GM19023 (cell line): ENCODE data around the gene ZNF521.

Experiments
- ATAC-seq: cut with Tn5 transposase; IDR thresholded peaks from one replicate; pipeline ENCODE4 v1.9.1; 2021; ENCODE audit warnings: mild to moderate bottlenecking, moderate library complexity; ENCODE audit not compliant: unreplicated experiment

The ZNF521 gene

DNA sequence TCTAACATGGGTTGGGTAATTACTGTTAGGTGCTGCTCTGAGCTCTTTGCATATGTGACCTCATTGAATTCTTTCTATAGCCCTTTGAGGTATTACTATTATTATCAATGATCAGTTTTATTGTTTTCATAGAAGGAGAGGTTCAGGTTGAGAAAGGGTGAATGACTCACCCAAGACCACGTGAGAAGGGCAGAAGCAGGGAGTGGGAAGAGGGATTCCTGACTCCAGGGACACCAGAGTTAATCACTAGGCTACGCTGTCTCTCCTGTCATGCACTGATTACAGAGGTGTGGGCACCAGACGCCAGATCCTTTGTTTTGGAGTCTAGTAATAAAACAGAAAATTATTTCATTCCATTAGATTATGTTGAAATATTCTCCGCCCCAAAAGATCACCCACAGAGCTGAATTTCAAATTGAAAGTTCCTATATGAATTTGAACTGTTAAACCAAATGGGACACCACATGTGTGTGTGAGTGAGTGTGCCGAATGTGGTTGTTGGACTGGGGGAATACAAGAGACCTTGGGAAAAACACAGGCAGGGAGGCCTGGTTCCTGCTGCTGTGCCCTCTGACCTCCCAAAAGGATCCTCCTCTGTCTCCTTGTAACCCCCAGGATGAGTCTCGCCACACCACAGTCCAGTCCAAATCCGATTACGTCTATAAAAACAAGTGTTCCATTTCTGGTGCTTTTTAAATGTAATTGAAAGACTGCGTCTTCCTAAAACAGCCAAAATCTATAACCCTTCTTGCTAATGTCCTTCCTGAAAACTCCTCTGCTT lies 215.4 kb downstream of the ZNF521 start:
- no peak for ATAC-seq

DNA sequence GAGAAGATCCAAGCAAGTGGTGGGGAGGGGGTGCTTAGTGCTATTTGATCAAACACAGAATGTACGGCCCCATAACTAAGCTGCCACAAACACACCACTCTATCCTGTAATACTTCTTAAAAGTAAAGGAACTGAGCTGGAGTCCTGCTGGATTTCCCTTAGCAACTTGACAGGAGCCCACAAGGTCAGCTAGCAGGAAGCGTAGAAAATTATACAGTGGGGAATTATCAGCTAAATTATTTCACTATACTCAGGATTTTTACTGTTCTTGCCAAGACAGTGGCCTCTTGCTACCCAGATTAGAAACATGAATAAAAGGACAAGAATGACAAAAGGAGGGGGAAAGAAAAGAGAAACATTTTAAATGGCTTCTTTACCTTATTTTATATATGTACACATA lies 217.1 kb downstream of the ZNF521 start:
- ATAC-seq = no peak

DNA sequence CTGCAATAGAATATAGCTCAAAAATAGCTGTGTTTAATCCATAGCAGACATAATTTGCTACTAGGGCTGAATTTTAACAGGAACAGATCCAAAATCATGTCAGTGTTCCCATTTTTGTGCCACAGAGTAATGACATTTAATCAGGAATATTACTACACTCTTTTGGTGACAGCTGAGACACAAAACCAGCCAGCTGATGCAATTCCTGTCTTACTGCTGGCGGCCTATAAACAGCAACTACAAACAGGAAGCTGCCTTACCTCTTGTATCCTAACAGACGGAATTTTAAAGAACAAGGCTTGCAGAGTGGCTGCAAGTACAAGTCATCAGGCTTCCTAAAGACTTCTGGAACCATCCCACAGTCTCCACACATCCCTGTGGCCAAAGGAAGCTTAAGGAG lies 218.1 kb downstream of the ZNF521 start:
- ATAC-seq = no peak

DNA sequence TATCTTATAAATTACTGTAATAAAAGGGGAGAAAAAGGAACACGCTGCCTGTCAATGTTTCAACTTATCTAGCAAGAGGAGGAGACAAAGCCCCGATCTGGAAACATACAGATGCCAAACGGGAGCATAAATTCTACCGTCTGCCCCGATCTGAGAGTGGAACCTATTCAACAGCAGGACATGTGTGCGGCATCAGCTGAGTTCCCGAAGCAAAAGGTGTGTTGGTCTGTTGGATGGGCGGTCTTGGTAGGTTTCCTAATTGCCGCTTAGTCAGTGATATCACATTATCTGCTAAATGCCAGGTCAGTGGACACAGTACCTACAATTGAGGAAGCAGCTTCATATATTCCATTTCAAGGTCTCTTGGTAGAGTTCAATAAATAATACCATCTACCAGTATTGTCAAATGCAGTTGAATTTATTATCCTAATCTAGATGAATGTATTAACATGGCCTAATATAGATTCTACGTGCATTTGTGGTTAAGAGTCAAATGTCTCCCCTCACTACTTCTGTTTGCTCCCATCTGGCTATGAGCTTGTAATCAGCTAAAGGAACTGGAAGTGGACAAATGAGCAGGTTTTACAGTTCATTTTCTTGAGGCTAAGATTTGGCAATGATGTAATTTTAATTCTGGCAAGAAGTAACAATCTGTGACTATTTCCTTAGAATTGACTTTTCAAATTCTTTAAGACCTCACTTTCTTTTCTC lies 219.0 kb downstream of the ZNF521 start:
- no peak for ATAC-seq

DNA sequence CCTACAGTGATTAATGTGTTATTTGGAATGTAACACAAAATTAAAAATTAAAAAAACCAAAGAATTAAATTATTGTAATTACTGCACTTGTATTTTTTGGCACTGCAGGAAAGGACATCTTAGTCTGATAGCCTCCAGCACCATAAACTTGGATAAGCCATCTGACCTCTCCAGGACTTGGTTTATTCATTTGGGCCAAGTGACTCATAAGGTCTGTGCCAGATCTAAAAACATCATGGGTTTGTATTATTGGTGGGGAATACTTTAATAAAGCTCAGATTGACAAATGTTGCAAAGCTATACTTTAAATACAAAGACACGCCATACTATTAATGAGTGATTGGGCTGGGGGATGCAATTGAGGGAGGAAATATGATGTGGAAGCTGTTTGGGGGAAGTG lies 225.2 kb downstream of the ZNF521 start:
- no peak for ATAC-seq

- no peak for ATAC-seq
Measured at GRCh38 chr18:25125680-25126079, 226.3 kb downstream of the ZNF521 start.

DNA sequence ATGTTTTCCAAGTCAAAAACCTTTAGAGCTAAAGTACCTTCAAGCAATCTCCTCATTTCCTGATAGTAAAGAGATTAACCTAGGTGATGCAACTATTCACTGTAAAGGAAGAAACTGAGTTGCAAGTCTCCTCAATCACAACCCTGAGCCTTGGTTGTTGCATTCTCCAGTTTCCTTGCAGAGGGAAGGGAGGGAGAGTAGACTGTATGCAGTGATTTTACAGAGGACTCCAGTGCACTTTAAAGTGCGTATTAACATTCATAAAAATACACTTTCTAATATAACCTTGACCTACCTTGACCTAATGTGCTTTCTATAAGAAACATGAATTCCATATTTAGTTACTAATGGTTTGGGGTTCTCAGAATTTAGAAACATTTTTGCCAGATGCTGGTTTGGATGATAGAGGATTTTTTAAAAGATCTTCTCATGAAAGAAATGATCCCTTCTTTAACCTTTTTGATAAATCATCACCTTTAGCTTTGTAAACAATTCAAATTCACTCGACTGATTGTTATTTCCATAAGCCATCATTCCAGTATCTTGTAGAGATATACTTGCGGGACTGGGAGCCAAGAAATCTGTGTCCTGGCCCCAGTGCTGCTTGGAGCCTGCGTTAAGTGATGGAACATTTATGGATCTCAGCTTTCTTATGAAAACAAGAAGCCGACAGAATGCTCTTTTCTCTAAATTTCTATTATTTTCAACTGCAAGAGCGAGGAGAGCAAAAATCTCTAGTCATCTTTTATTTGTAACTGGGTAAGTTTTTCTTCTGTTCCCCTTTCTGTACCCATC lies 228.3 kb downstream of the ZNF521 start:
- no peak for ATAC-seq

DNA sequence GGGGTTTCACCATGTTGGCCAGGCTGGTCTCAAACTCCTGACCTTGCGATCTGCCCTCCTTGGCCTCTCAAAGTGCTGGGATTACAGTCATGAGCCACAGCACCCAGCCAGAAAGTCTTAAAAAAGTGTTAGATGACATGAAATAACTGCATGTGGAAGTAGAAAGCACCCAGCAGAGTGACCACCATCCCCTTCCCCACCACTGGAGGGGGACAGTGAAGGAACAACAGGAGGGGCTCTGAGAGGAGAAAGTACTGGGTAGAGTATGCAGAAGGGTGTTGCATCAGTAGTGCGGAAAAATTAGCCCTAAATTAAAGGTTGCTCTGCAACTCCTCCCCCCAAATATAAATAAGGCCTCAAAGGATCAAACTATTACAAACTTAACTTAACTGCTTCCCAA lies 230.5 kb downstream of the ZNF521 start:
- ATAC-seq = no peak

DNA sequence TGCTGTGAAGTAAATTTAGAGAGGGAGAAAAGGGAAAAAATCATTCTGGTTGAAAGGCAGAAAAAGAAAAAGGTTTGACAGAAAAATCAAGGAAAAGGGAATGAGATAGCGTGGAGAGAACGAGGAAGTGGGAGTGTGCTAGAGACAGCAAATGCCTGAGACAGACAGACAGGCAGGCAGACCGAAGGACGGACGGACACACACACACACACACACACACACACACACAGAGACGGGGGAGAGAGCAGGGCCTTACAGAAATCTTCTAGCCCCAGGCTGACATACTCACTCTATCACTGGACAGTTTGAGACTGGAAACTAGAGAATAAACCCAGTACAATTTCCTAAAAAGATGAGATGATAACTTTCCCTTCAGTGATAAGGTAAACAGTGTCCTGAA lies 238.4 kb downstream of the ZNF521 start:
- no peak for ATAC-seq

GRCh38 chr18:25112821-25113434 lies 239.0 kb downstream of the ZNF521 start:
- ATAC-seq = no peak

- ATAC-seq = no peak
Measured at GRCh38 chr18:25111377-25112288, 240.3 kb downstream of the ZNF521 start.

DNA sequence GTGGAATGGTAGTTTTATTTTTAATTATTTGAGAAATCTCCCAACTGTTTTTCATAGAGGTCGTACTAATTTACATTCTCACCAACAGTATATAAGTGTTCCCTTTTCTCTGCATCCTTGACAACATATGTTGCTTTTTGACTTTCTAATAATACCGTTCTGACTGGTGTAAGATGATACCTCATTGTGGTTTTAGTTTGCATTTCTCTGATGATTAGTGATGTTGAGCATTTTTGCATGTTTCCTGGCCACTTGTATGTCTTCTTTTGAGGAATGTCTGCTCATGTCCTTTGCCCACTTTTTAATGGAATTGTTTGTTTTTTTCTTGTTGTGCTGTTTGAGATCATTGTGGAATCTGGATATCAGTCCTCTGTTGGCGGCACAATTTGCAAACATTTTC lies 242.5 kb downstream of the ZNF521 start:
- no peak for ATAC-seq

GRCh38 chr18:25103468-25104155 lies 248.4 kb downstream of the ZNF521 start:
- ATAC-seq = no peak

GRCh38 chr18:25102662-25103061 lies 249.3 kb downstream of the ZNF521 start:
- no peak for ATAC-seq

DNA sequence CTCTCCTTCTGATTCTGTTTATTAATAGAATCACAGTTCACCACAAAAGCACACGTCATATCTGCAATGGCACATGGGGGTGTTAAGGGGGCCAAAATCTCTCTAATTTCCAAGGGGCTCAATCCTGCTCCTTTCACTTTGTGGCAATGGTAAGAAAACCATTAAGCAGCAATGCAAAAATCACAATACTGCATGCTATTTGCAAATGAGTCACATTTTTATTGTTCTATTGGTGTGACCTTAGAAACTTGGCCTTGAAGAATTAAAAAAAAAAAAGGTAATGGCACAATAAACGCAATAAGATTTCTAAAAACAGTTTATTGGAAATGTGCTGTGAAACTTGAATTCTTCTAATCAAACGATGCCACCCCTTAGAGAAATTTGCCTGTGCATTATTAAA lies 251.5 kb downstream of the ZNF521 start:
- ATAC-seq = no peak

DNA sequence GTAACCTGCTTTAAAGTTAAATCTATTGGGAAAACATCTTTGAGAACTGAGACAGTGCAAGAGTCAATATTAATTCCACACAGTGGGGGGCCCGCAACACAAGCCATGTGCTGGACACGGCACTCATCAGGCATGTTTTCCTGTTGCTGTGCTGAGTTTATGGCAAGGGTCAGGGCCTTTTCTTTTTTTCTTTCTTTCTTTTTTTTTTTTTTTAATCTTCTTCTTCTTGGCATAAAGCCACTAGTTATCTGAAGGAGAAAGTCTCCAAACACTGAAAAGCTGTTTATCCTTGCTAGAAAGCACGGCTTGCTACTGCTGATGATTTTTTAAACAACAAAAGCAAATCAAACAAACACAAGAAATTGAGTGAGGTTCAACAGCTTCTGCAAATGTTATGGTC lies 252.1 kb downstream of the ZNF521 start:
- no peak for ATAC-seq

DNA sequence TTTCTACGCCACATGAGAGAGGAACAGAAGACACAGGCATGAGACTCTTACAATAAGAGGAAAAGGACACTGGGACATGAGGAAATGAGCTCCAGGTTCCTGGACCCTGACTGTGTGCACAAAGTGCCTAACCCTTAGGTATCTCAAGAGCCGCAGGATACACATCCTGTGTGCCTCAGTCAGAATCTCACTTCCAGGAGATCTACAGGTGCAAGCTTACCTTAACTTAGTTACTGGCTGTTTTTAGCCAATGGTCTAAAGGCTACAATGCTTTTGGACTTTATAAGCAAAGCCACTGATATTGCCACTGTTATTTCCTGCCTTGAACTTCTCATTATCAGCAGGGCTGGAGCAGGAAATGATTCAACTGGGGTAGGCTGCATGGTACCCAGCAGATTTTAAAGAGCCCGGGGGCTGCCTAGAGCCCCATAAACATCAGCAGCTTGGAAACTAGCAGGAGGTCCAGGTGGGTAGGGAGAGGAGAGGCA lies 254.4 kb downstream of the ZNF521 start:
- no peak for ATAC-seq

DNA sequence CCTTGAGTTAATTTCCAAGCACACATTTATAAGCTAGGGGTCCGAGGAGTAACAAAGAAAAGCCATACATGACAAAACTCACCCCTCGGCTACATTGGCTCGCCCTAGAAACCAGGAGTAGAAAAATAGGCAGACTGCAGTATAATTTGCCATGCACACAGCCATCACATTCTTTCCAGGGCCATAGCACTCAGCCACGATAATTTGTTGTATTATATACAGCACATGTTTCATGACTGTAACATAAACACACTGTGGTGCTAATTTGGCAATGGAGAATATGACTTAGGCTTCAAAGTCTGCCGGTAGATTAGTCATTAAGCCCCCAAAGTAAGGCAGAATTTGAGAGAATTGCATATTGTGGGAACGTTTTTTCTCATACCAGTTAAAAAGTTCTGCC lies 254.9 kb downstream of the ZNF521 start:
- no peak for ATAC-seq

DNA sequence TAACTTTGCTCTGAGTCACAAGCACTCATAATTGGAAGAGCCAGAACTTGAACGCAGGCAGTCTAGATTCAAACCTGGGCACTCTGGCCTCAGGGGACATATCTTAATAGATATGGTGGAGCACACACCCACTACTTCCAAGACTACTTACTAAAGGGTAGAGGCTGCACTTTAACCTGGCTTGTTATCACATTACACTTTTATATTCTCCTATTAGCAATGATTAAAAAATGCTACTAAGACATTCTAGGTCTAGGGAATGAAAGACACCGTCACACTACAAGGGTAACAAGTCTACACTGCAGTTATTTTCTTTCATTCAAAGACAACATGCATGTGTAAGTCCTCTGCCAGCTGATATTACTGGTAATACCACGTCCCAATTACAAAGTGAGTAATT lies 258.8 kb downstream of the ZNF521 start:
- ATAC-seq = no peak

- ATAC-seq = no peak
Measured at GRCh38 chr18:25089470-25089869, 262.5 kb downstream of the ZNF521 start.
